ENCODE results near the gene PTPN13.

The PTPN13 gene

GRCh38 chr4:86791126-86791525 lies 197.0 kb downstream of the PTPN13 start:
- no peaks in the 10 kb centered on the region for H3K4me1 ChIP-seq (ENCODE audit: control insufficient read depth, low read length)
- no peak overlapping the region for H3K27ac ChIP-seq (ENCODE audit: low read depth, low read length)
- H3K9me3 ChIP-seq (ENCODE audit: control insufficient read depth, insufficient read depth, low read length) = no peaks in the 10 kb centered on the region
- no peaks in the 10 kb centered on the region for H4K20me1 ChIP-seq (ENCODE audit: control insufficient read depth, insufficient read depth, low read depth, low read length)
- no peaks in the 10 kb centered on the region for H3K79me2 ChIP-seq (ENCODE audit: control insufficient read depth, low read length)
- no peaks in the 10 kb centered on the region for H3K9me2 ChIP-seq (replicated peaks; ENCODE audit: control insufficient read depth, low read length)
- no peaks in the 10 kb centered on the region for H3F3A ChIP-seq (ENCODE audit: control insufficient read depth, insufficient read depth)
- H3K4me3 ChIP-seq (ENCODE audit: low read length) = no peak overlapping the region
- no peaks in the 10 kb centered on the region for H3K36me3 ChIP-seq (ENCODE audit: control insufficient read depth, low read length)
- no peak overlapping the region for H3K4me2 ChIP-seq (ENCODE audit: low read length)
- no peak for TF ChIP-seq EZH2phosphoT487 (IDR thresholded peaks at IDR 0.05; ENCODE audit: borderline replicate concordance, low read length)
- peak; percentile 10 for TF ChIP-seq CTCF (IDR thresholded peaks at IDR 0.05; ENCODE audit: low read depth, low read length, poor library complexity, severe bottlenecking)
- H3K27me3 ChIP-seq (ENCODE audit: control insufficient read depth, low read length) = peaks cover 3% of the 10 kb centered on the region; the same call in 1 of the 2 replicates

- Histone ChIP-seq H3K36me3 (ENCODE audit: control insufficient read depth, low read length) (no peaks in the 10 kb centered on the region), H3K4me3 (ENCODE audit: low read length) (no peak overlapping the region), H4K20me1 (ENCODE audit: control insufficient read depth, insufficient read depth, low read depth, low read length) (no peaks in the 10 kb centered on the region), H3K27me3 (ENCODE audit: control insufficient read depth, low read length) (no peaks in the 10 kb centered on the region), H3K4me1 (ENCODE audit: control insufficient read depth, low read length) (no peaks in the 10 kb centered on the region), H3K4me2 (ENCODE audit: low read length) (no peak overlapping the region), H3K79me2 (ENCODE audit: control insufficient read depth, low read length) (no peaks in the 10 kb centered on the region), H3K9me3 (ENCODE audit: control insufficient read depth, insufficient read depth, low read length) (no peaks in the 10 kb centered on the region), H3K27ac (ENCODE audit: low read depth, low read length) (no peak overlapping the region), H3K9me2 (replicated peaks; ENCODE audit: control insufficient read depth, low read length) (no peaks in the 10 kb centered on the region), H3F3A (ENCODE audit: control insufficient read depth, insufficient read depth) (no peaks in the 10 kb centered on the region)
- TF ChIP-seq CTCF (IDR thresholded peaks at IDR 0.05; ENCODE audit: low read depth, low read length, poor library complexity, severe bottlenecking) = no peak
- no peak for TF ChIP-seq EZH2phosphoT487 (IDR thresholded peaks at IDR 0.05; ENCODE audit: borderline replicate concordance, low read length)
These were observed 215.7 kb downstream of the PTPN13 start for GRCh38 chr4:86809809-86810208.

GRCh38 chr4:86810847-86811246 lies 216.7 kb downstream of the PTPN13 start:
- H3K27ac ChIP-seq (ENCODE audit: low read depth, low read length) = no peak overlapping the region
- H3K27me3 ChIP-seq (ENCODE audit: control insufficient read depth, low read length) = no peaks in the 10 kb centered on the region
- no peaks in the 10 kb centered on the region for H3K4me1 ChIP-seq (ENCODE audit: control insufficient read depth, low read length)
- H3K4me3 ChIP-seq (ENCODE audit: low read length) = no peak overlapping the region
- no peaks in the 10 kb centered on the region for H3F3A ChIP-seq (ENCODE audit: control insufficient read depth, insufficient read depth)
- H3K79me2 ChIP-seq (ENCODE audit: control insufficient read depth, low read length) = no peaks in the 10 kb centered on the region
- no peak for TF ChIP-seq CTCF (IDR thresholded peaks at IDR 0.05; ENCODE audit: low read depth, low read length, poor library complexity, severe bottlenecking)
- TF ChIP-seq EZH2phosphoT487 (IDR thresholded peaks at IDR 0.05; ENCODE audit: borderline replicate concordance, low read length) = no peak
- no peaks in the 10 kb centered on the region for H4K20me1 ChIP-seq (ENCODE audit: control insufficient read depth, insufficient read depth, low read depth, low read length)
- no peak overlapping the region for H3K4me2 ChIP-seq (ENCODE audit: low read length)
- no peaks in the 10 kb centered on the region for H3K9me2 ChIP-seq (replicated peaks; ENCODE audit: control insufficient read depth, low read length)
- H3K9me3 ChIP-seq (ENCODE audit: control insufficient read depth, insufficient read depth, low read length) = peaks cover 2% of the 10 kb centered on the region; the same call in 1 of the 2 replicates
- no peaks in the 10 kb centered on the region for H3K36me3 ChIP-seq (ENCODE audit: control insufficient read depth, low read length)

Measured in DOHH2 (cell line).